Epithelial cell of esophagus (primary cell): ENCODE measurements around the gene AKAP8.

ENCODE experiments used
- DNase-seq: peaks from one replicate; pipeline ENCODE4 v3.0.0; 2010; ENCODE audit warnings: low read depth
- H3K4me3 ChIP-seq: 2 replicates; pipeline ENCODE4 v1.5.1; 2011; ENCODE audit warnings: mild to moderate bottlenecking, low read length, control low read depth
- TF ChIP-seq, protein P1 (sequence below): IDR thresholded peaks from 2 replicates; pipeline ENCODE4 v1.5.1; 2011; ENCODE audit warnings: low read depth, mild to moderate bottlenecking, low read length, control low read depth, inconsistent platforms; ENCODE audit not compliant: insufficient read depth; ENCODE audit errors: missing control alignments

Gene AKAP8

DNA sequence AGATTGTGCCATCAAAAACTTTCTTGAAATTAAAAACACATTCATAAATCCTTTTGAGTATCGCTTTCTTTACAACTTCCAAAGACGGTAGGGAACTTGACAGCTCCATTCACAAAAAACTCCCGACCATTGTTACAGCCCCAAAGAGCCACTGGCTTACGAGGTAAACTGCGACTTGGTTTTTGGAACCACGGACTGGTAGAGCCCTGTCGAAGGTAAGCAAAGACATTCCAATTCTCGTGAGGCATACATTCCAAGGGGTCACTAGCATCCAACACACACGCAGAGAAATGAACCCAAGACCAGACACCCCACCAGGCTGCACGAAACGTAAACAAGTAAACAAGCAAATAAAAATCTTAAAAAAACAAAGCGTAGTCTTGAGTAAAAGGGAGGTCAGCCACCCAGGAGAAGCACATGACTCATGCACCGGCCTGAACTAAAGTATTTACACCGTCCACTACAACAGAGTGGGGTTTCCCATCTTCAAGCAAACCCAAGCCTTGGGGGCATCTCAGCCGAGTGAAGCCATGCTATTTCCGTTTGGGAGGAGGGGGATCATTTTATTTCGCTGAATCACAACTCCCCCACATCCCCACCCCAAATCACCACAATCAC is 48.7 kb downstream of the AKAP8 start:
- peak overlapping the region; percentile 95 for H3K4me3 ChIP-seq
- TF ChIP-seq, protein P1, sequence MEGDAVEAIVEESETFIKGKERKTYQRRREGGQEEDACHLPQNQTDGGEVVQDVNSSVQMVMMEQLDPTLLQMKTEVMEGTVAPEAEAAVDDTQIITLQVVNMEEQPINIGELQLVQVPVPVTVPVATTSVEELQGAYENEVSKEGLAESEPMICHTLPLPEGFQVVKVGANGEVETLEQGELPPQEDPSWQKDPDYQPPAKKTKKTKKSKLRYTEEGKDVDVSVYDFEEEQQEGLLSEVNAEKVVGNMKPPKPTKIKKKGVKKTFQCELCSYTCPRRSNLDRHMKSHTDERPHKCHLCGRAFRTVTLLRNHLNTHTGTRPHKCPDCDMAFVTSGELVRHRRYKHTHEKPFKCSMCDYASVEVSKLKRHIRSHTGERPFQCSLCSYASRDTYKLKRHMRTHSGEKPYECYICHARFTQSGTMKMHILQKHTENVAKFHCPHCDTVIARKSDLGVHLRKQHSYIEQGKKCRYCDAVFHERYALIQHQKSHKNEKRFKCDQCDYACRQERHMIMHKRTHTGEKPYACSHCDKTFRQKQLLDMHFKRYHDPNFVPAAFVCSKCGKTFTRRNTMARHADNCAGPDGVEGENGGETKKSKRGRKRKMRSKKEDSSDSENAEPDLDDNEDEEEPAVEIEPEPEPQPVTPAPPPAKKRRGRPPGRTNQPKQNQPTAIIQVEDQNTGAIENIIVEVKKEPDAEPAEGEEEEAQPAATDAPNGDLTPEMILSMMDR: no peak
- DNase-seq: peak; percentile 85

- TF ChIP-seq, protein P1: no peak
- H3K4me3 ChIP-seq: no peak overlapping the region
- no peak for DNase-seq
Measured at GRCh38 chr19:15328312-15328711, 51.3 kb downstream of the AKAP8 start.

- TF ChIP-seq, protein P1: no peak
- no peak overlapping the region for H3K4me3 ChIP-seq
Measured at GRCh38 chr19:15324791-15325519, 54.6 kb downstream of the AKAP8 start.

DNA sequence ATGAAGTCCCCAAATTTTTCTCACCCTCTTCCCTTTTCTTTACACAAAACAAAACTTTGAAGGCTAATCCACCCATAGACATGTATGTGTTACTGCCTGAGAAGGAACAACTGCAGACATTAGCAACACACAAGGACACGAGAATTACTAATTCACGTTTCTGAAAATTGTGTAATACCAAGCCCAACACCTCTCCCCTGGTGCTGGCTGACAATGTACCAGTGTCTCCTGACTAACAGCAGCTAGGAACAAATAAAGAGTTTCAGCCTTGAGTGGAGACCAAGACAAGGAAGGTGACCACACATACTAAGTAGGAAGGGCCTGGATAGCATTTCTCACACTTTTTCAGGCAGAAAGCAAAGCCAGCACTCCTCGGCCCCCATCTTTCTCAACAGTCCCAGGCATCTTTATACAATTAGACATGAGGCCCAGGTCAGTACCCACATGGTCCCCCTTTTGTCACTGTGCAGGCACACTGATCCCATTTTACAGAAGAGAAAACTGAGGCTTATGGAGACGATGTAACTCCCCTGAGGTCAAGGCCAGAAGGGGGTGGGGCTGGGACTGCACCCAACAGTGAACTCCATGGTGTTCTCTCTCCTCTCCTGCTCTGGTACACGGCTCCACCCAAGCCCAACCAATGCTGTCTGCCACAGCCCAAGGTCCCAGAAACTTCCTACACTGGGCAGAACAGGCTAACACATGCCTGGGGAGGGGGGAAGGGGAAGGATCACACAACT is 55.9 kb downstream of the AKAP8 start:
- TF ChIP-seq, protein P1: no peak
- DNase-seq: peak; percentile 85
- H3K4me3 ChIP-seq: no peak overlapping the region

More at GRCh38 chr19:15324791-15325519, 54.6 kb downstream of the AKAP8 start:
- no peak for DNase-seq

DNA sequence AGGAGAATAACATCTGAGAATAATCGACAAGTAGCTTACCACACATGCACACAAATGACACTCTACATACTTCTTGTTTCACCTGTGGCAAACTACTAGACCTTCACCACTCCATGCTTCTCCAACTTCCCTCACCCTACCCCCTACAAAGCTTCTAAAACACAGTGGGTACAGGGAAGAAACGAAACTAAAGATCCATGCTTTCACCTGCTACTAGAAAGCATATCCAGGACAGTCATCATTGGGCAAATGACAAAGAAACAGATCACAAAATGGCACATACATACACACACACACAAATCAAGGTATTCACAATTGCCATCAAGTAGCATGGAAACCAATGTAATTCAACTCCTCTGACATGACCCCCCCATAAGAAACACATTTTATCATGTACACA is 57.8 kb downstream of the AKAP8 start:
- TF ChIP-seq, protein P1: no peak
- DNase-seq: no peak
- H3K4me3 ChIP-seq: no peak overlapping the region

- DNase-seq: no peak
- TF ChIP-seq, protein P1: no peak
Measured at GRCh38 chr19:15320116-15320515, 59.5 kb downstream of the AKAP8 start.

More at GRCh38 chr19:15320116-15320515, 59.5 kb downstream of the AKAP8 start:
- no peak overlapping the region for H3K4me3 ChIP-seq
